GM18511 (cell line): ENCODE results near the gene AGBL5.
"Not testable (repeated sequence)": the region's sequence is repeated elsewhere in the genome, so short reads cannot be mapped to it uniquely, and the experiment has no call there.

Experiments used
- ATAC-seq: cut with Tn5 transposase; IDR thresholded peaks from one replicate; pipeline ENCODE4 v1.9.1; 2021; ENCODE audit warnings: mild to moderate bottlenecking, moderate library complexity; ENCODE audit not compliant: unreplicated experiment

AGBL5 gene

DNA sequence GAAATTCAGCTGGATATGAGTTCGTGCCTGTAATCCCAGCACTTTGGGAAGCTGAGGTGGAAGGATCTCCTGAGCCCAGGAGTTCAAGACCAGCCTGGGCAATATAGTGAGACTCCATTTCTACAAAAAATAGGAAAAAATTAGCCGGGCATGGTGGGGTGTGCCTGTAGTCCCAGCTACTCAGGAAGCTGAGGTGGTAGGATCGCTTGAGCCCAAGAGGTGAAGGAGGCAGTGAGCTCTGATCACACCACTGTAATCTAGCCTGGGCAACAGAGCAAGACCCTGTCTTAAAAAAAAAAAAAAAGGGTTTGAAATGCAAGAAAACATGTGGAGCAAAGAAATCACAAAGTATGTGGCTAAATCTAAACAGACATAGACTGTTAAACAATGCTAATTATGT is 57.6 kb downstream of the AGBL5 start:
- ATAC-seq: no peak

DNA sequence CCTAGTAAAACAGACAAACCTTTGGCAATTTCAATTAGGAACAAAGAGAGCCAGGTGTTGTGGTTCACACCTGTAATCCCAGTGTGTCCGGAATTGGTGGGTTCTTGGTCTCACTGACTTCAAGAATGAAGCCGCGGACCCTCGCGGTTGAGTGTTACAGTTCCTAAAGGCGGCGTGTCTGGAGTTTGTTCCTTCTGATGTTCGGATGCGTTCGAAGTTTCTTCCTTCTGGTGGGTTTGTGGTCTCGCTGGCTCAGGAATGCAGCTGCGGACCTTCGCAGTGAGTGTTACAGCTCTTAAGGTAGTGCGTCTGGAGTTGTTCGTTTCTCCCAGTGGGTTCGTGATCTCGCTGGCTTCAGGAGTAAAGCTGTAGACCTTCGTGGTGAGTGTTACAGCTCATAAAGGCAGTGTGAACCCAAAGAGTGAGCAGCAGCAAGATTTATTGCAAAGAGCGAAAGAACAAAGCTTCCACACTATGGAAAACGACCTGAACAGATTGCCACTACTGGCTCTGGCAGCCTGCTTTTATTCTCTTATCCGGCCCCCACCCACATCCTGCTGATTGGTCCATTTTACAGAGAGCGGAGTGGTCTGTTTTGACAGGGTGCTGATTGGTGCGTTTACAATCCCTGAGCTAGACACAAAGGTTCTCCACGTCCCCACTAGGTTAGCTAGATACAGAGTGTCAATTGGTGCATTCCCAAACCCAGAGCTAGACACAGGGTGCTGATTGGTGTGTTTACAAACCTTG is 59.3 kb downstream of the AGBL5 start:
- not testable (repeated sequence) for ATAC-seq

DNA sequence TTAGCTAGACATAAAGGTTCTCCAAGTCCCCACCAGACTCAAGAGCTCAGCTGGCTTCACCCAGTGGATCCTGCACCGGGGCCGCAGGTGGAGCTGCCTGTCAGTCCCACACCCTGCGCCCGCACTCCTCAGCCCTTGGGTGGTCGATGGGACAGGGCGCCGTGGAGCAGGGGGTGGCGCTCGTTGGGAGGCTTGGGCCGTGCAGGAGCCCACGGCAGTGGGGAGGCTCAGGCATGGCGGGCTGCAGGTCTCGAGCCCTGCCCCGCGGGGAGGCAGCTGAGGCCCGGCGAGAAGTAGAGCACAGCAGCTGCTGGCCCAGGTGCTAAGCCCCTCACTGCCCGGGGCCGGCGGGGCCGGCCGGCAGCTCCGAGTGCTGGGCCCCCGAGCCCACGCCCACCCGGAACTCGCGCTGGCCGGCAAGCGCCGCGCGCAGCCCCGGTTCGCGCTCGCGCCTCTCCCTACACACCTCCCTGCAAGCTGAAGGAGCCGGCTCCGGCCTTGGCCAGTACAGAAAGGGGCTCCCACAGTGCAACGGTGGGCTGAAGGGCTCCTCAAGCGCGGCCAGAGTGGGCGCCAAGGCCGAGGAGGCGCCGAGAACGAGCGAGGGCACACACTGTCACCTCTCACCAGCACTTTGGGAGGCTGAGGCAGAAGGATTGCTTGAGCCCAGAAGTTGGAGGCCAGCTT is 60.1 kb downstream of the AGBL5 start:
- not testable (repeated sequence) for ATAC-seq

DNA sequence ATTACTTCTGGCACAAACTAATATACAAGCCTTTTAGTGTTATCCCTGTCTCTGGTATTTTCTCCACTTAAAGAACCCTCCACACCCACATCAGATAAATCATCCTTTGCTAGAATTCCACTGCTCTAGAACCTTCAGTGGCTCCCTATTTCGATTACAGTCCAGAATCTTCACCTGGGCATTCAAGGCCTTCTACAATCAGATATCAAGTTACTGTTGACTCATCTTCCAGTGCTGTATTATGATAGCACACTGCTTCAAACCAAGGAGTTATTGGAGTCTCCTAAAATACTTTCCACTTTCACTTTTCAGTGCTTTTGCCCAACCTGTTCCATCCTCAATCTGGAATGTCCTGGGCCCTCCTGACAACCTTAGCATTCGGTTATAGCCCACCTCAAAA is 64.1 kb downstream of the AGBL5 start:
- no peak for ATAC-seq

DNA sequence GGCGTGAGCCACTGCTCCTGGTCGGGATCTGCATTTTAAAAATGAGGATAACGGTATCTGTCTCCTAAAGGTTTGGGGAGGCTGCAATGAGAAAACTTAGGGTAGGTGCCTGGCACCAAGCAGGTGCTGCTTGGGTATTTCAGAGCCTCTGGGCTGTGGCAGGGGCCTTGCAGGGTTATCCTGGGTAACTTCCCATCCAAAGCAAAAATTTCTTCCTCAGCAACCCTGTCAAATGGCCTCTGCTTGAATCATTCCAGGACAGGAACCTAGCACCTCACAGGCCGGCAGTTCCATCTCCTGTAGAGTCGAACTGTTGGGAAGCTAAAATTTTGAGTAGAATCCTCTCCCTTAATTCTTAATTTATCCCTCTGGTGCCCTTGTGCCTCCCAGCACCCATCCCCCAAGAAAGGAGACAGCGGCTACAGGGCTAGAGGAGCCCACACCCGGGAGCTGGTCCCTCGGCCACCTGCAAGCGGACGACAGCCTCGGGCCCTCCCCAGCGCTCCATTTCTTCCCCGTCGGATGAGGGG is 66.6 kb downstream of the AGBL5 start:
- ATAC-seq: no peak

GRCh38 chr2:27118525-27119329 is 67.3 kb downstream of the AGBL5 start, which contains the start of gene CGREF1:
TSS of gene CGREF1 (minus strand) at chr2:27119128. CDS start at chr2:27104366, 14,762 bp downstream.
- no peak for ATAC-seq

- not testable (repeated sequence) for ATAC-seq
Measured at GRCh38 chr2:27119330-27119670, 67.8 kb downstream of the AGBL5 start.
